T-helper 1 cell treated with Interleukin-12 subunit alpha and Interleukin-12 subunit beta and Interleukin-4 antibody, amounts not matched to agents 30 ng/mL and 1 ng/mL, for 36 hours (primary cell): ENCODE data around the gene PLCB1. TPM values are rescaled to one million over a fixed set of nuclear protein-coding genes. Genes with fewer than 3 reads are reported as not detected.

Experiments
- intact Hi-C: fragments of 100-400 bp; cut with micrococcal nuclease; formaldehyde crosslinking; loops from one replicate; pipeline ENCODE4 v1.15.1; 2024
- total RNA-seq: library from RNA; stranded (reverse); gene quantifications from 2 replicates; pipeline ENCODE4 v1.2.3, GENCODE V29; 2022

Gene PLCB1
- total RNA-seq, 1 donor from 2014 or later = 1.4 TPM

GRCh38 chr20:8527998-8528723 lies 396.1 kb downstream of the PLCB1 start:
- intact Hi-C loops = no loop called here

GRCh38 chr20:8530022-8530421 lies 398.0 kb downstream of the PLCB1 start:
- intact Hi-C loops = no loop called here

GRCh38 chr20:8532169-8532568 lies 400.1 kb downstream of the PLCB1 start:
- intact Hi-C loops = no loop called here

- intact Hi-C loops = no loop called here
Measured at GRCh38 chr20:8534368-8535160, 402.5 kb downstream of the PLCB1 start.

- intact Hi-C loops = no loop called here
Measured at GRCh38 chr20:8535403-8536261, 403.6 kb downstream of the PLCB1 start.

GRCh38 chr20:8536262-8536618 lies 404.2 kb downstream of the PLCB1 start:
- intact Hi-C loops = no loop called here

GRCh38 chr20:8540466-8540865 lies 408.4 kb downstream of the PLCB1 start:
- intact Hi-C loops = no loop called here

- intact Hi-C loops = no loop called here
Measured at GRCh38 chr20:8542110-8542486, 410.0 kb downstream of the PLCB1 start.

GRCh38 chr20:8545212-8545611 lies 413.1 kb downstream of the PLCB1 start:
- intact Hi-C loops = no loop called here

GRCh38 chr20:8547035-8547650 lies 415.1 kb downstream of the PLCB1 start:
- intact Hi-C loops = no loop called here

GRCh38 chr20:8547968-8548588 lies 416.0 kb downstream of the PLCB1 start:
- intact Hi-C loops = no loop called here

- intact Hi-C loops = no loop called here
Measured at GRCh38 chr20:8549192-8549591, 417.1 kb downstream of the PLCB1 start.

- intact Hi-C loops = no loop called here
Measured at GRCh38 chr20:8557711-8558110, 425.6 kb downstream of the PLCB1 start.

GRCh38 chr20:8562356-8562755 lies 430.3 kb downstream of the PLCB1 start:
- intact Hi-C loops = no loop called here

GRCh38 chr20:8568075-8568474 lies 436.0 kb downstream of the PLCB1 start:
- intact Hi-C loops = no loop called here

GRCh38 chr20:8569766-8570165 lies 437.7 kb downstream of the PLCB1 start:
- intact Hi-C loops = no loop called here

GRCh38 chr20:8571611-8572010 lies 439.5 kb downstream of the PLCB1 start:
- intact Hi-C loops = no loop called here

GRCh38 chr20:8573686-8574085 lies 441.6 kb downstream of the PLCB1 start:
- intact Hi-C loops = no loop called here

- intact Hi-C loops = no loop called here
Measured at GRCh38 chr20:8575114-8575513, 443.0 kb downstream of the PLCB1 start.

GRCh38 chr20:8578161-8578865 lies 446.2 kb downstream of the PLCB1 start:
- intact Hi-C loops = no loop called here
